Neural progenitor cell (in vitro differentiated cells): ENCODE results near the gene CARTPT. TPM values are rescaled to one million over a fixed set of nuclear protein-coding genes. Genes with fewer than 3 reads are reported as not detected.

Experiments
- DNase-seq: peaks from one replicate; pipeline ENCODE4 v3.0.0-alpha.2; 2016; ENCODE audit warnings: low spot score
- H2AFZ ChIP-seq: fragments of 200-600 bp; sonication (generic); replicated peaks from 2 replicates; pipeline ENCODE4 v1.6.1; 2016; ENCODE audit warnings: antibody characterized with exemption
- H3F3A ChIP-seq: fragments of 200-600 bp; sonication (generic); 2 replicates; pipeline ENCODE4 v1.6.1; 2016; ENCODE audit warnings: antibody characterized with exemption, low read depth
- H3K27ac ChIP-seq: fragments of 200-600 bp; sonication (generic); 2 replicates; pipeline ENCODE4 v1.5.1; 2016; ENCODE audit warnings: mild to moderate bottlenecking
- H3K27me3 ChIP-seq: fragments of 200-600 bp; sonication (generic); 2 replicates; pipeline ENCODE4 v1.6.1; 2016; ENCODE audit warnings: mild to moderate bottlenecking, moderate library complexity
- H3K36me3 ChIP-seq: fragments of 200-600 bp; sonication (generic); 2 replicates; pipeline ENCODE4 v1.5.1; 2016
- H3K4me1 ChIP-seq: fragments of 200-600 bp; sonication (generic); 2 replicates; pipeline ENCODE4 v1.6.1; 2016; ENCODE audit warnings: mixed run types
- H3K4me2 ChIP-seq: fragments of 200-600 bp; sonication (generic); 2 replicates; pipeline ENCODE4 v1.6.1; 2016
- H3K4me3 ChIP-seq: fragments of 200-600 bp; sonication (generic); 2 replicates; pipeline ENCODE4 v1.5.1; 2016
- H3K79me2 ChIP-seq: fragments of 200-600 bp; sonication (generic); 2 replicates; pipeline ENCODE4 v1.6.1; 2016; ENCODE audit warnings: low read depth
- H3K9ac ChIP-seq: fragments of 200-600 bp; sonication (generic); 2 replicates; pipeline ENCODE4 v1.6.1; 2016
- H3K9me3 ChIP-seq: fragments of 200-600 bp; sonication (generic); 2 replicates; pipeline ENCODE4 v1.5.1; 2016; ENCODE audit warnings: low read depth
- H4K20me1 ChIP-seq: fragments of 200-600 bp; sonication (generic); 2 replicates; pipeline ENCODE4 v1.6.1; 2016; ENCODE audit warnings: low read depth
- H3K27ac Mint-ChIP-seq: 3 replicates; pipeline ENCODE4 v1.8.0; 2021; ENCODE audit warnings: mixed read lengths
- H3K27me3 Mint-ChIP-seq: 2 replicates; pipeline ENCODE4 v1.8.0; 2022; ENCODE audit warnings: low read depth, mild to moderate bottlenecking, inconsistent platforms, moderate library complexity, mixed read lengths; ENCODE audit not compliant: insufficient read depth
- H3K36me3 Mint-ChIP-seq: 3 replicates; pipeline ENCODE4 v1.8.0; 2021; ENCODE audit warnings: mixed read lengths
- H3K4me1 Mint-ChIP-seq: 3 replicates; pipeline ENCODE4 v1.8.0; 2021; ENCODE audit warnings: mixed read lengths
- H3K4me3 Mint-ChIP-seq: 3 replicates; pipeline ENCODE4 v1.8.0; 2021; ENCODE audit warnings: mild to moderate bottlenecking, moderate library complexity, mixed read lengths
- H3K9me3 Mint-ChIP-seq: 3 replicates; pipeline ENCODE4 v1.8.0; 2020; ENCODE audit warnings: mixed read lengths
- EZH2 ChIP-seq: fragments of 200-600 bp; sonication (generic); IDR thresholded peaks from 2 replicates; pipeline ENCODE4 v1.6.1; 2017; ENCODE audit warnings: antibody characterized with exemption, mild to moderate bottlenecking, moderate library complexity
- EZH2phosphoT487 ChIP-seq: fragments of 200-600 bp; sonication (generic); IDR thresholded peaks from 2 replicates; pipeline ENCODE4 v1.6.1; 2017; ENCODE audit warnings: antibody characterized with exemption
- total RNA-seq: library from RNA; depleted of rRNA; stranded (reverse); fragments of >200 nt; gene quantifications from 2 replicates; pipeline ENCODE4 v1.2.3, GENCODE V29; 2015; ENCODE audit warnings: low replicate concordance
- TF ChIP-seq, protein P1 (sequence below): fragments of 200-600 bp; sonication (generic); IDR thresholded peaks from 2 replicates; pipeline ENCODE4 v1.5.1; 2017; ENCODE audit warnings: antibody characterized with exemption, mild to moderate bottlenecking

The CARTPT gene
- total RNA-seq, 1 donor from 2014 or later, result not detected

DNA sequence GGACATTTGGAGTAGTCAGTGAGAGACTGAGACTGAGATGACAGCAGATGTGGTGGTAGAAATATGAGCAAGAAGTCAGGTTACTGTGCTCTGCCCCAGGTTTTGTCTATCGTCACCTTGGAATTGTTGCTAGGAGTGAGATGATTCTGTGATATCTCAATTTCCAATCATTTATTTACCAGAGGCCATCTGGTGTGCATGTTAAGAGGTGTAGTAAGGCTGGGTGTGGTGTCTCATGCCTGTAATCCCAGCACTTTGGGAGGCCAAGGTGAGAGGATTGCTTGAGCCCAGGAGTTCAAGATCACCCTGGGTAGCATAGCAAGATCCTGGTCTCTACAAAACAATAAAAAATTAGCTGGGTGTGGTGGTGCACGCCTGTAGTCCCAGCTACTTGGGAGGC is 38.6 kb upstream of the CARTPT start:
- Mint-ChIP-seq H3K9me3 (peaks cover 7% of the 10 kb centered on the region), H3K4me1 (peaks cover 4% of the 10 kb centered on the region), H3K27me3 (peaks cover 6% of the 10 kb centered on the region), H3K4me3 (no peak overlapping the region), H3K36me3 (no peaks in the 10 kb centered on the region), H3K27ac (no peak overlapping the region)
- Histone ChIP-seq H3K9me3 (no peaks in the 10 kb centered on the region), H4K20me1 (no peaks in the 10 kb centered on the region), H3K79me2 (no peaks in the 10 kb centered on the region), H3K36me3 (no peaks in the 10 kb centered on the region), H3K4me1 (no peaks in the 10 kb centered on the region), H3F3A (no peaks in the 10 kb centered on the region), H2AFZ (no peak overlapping the region), H3K27me3 (no peaks in the 10 kb centered on the region), H3K9ac (no peak overlapping the region), H3K4me2 (no peak overlapping the region), H3K27ac (no peak overlapping the region), H3K4me3 (no peak overlapping the region)
- DNase-seq, result no peak
- no peak for TF ChIP-seq EZH2phosphoT487
- TF ChIP-seq, protein P1, sequence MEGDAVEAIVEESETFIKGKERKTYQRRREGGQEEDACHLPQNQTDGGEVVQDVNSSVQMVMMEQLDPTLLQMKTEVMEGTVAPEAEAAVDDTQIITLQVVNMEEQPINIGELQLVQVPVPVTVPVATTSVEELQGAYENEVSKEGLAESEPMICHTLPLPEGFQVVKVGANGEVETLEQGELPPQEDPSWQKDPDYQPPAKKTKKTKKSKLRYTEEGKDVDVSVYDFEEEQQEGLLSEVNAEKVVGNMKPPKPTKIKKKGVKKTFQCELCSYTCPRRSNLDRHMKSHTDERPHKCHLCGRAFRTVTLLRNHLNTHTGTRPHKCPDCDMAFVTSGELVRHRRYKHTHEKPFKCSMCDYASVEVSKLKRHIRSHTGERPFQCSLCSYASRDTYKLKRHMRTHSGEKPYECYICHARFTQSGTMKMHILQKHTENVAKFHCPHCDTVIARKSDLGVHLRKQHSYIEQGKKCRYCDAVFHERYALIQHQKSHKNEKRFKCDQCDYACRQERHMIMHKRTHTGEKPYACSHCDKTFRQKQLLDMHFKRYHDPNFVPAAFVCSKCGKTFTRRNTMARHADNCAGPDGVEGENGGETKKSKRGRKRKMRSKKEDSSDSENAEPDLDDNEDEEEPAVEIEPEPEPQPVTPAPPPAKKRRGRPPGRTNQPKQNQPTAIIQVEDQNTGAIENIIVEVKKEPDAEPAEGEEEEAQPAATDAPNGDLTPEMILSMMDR, result no peak
- no peak for TF ChIP-seq EZH2

DNA sequence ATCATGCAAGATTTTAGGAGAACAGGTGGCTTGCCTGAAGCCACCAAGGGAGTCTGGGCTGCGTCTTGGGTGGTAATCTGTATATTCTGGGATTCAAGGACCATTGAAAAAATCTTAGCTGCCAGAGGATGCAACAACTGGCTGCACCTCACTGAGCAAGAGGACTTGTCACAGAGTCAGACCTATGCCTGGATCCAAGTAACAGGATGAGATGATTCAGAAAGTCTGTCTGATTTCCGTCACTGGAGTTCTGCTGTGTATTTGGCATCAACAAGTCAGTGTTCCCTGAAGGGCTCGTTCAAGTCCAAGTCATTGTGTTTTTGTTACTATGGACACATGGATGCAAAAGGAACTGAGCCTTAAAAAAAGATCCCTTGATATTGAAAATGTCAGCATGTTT is 37.8 kb upstream of the CARTPT start:
- peaks cover 4% of the 10 kb centered on the region for H3K4me1 Mint-ChIP-seq
- no peaks in the 10 kb centered on the region for H3K36me3 Mint-ChIP-seq
- peaks cover 6% of the 10 kb centered on the region for H3K27me3 Mint-ChIP-seq
- Histone ChIP-seq H4K20me1 (no peaks in the 10 kb centered on the region), H3K79me2 (no peaks in the 10 kb centered on the region), H3K27ac (no peak overlapping the region), H3K4me2 (no peak overlapping the region), H2AFZ (no peak overlapping the region), H3K9me3 (no peaks in the 10 kb centered on the region), H3K9ac (no peak overlapping the region), H3K4me1 (no peaks in the 10 kb centered on the region), H3F3A (no peaks in the 10 kb centered on the region), H3K27me3 (no peaks in the 10 kb centered on the region), H3K4me3 (no peak overlapping the region), H3K36me3 (no peaks in the 10 kb centered on the region)
- H3K4me3 Mint-ChIP-seq, result no peak overlapping the region
- no peak overlapping the region for H3K27ac Mint-ChIP-seq
- DNase-seq, result no peak
- H3K9me3 Mint-ChIP-seq, result peaks cover 7% of the 10 kb centered on the region
- no peak for TF ChIP-seq EZH2
- no peak for TF ChIP-seq EZH2phosphoT487
- TF ChIP-seq, protein P1, result no peak

DNA sequence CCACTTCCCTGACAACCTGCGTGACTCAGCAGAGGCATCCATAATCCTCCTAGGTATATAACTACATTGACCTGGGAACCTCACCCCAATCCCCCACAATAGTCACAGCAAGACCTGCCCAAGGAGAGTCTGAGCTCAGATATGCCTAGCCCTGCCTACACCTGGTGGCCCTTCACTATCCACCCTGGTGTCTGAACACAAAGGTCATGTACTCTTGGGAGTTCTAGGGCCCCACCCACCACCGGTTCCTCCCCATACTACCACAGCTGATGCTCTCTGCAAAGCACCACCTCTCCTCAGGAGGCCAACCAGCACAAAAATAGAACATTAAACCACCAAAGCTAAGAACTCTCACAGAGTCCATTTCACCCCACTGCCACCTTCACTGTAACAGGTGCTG is 34.8 kb upstream of the CARTPT start:
- H3K27me3 Mint-ChIP-seq, result peaks cover 4% of the 10 kb centered on the region
- H3K4me3 ChIP-seq, result no peak overlapping the region
- TF ChIP-seq EZH2 (no peak), EZH2phosphoT487 (no peak)
- TF ChIP-seq, protein P1, result no peak

More for the DNA sequence above, 34.8 kb upstream of the CARTPT start:
- Histone ChIP-seq H2AFZ (no peak overlapping the region), H3K79me2 (no peaks in the 10 kb centered on the region), H3F3A (no peaks in the 10 kb centered on the region), H3K4me1 (no peaks in the 10 kb centered on the region), H3K9me3 (no peaks in the 10 kb centered on the region), H3K27me3 (no peaks in the 10 kb centered on the region), H3K4me2 (no peak overlapping the region), H3K9ac (no peak overlapping the region), H3K27ac (no peak overlapping the region), H3K36me3 (no peaks in the 10 kb centered on the region), H4K20me1 (no peaks in the 10 kb centered on the region)
- no peak overlapping the region for H3K4me3 Mint-ChIP-seq
- H3K4me1 Mint-ChIP-seq, result peaks cover 3% of the 10 kb centered on the region
- no peak overlapping the region for H3K27ac Mint-ChIP-seq
- DNase-seq, result no peak
- H3K9me3 Mint-ChIP-seq, result peaks cover 9% of the 10 kb centered on the region
- no peaks in the 10 kb centered on the region for H3K36me3 Mint-ChIP-seq
